A549 treated with RU486 at 1 μM for 4 hours (cell line): ENCODE measurements around the gene TRA2A. TPM values are rescaled to one million over a fixed set of nuclear protein-coding genes. Genes with fewer than 3 reads are reported as not detected.

Source experiments
- total RNA-seq: library from RNA; stranded (reverse); fragments of 200-300 nt; extraction: Qiagen RNA extraction; gene quantifications from 5 replicates; pipeline ENCODE4 v1.2.3, GENCODE V29; 2022; ENCODE audit warnings: low read depth

TRA2A gene
- total RNA-seq: 70.1 to 91.6 TPM (median 73.3 TPM) in 5 replicates

GRCh38 chr7:23531794-23532489 lies at the start of gene TRA2A:
Gene TRA2A, minus strand, starts transcription at chr7:23531981. Its CDS starts 157 bp downstream, at chr7:23531824.

GRCh38 chr7:23470330-23471105 lies 61.3 kb downstream of the TRA2A start, which contains the start of gene IGF2BP3:
Gene IGF2BP3, minus strand, starts transcription at chr7:23470491. Its CDS starts 381 bp downstream, at chr7:23470110.

Other genes starting within 250 kb of the TRA2A start
- 62.9 to 90.9 TPM (median 87.5 TPM) in 5 replicates for gene MALSU1, start 232.6 kb downstream of the TRA2A start, total RNA-seq
- gene IGF2BP3, start 61.5 kb downstream of the TRA2A start, total RNA-seq: 15.8 to 28.0 TPM (median 25.1 TPM) in 5 replicates
- 2.6 to 3.6 TPM (median 3.0 TPM) in 5 replicates for gene CCDC126, start 65.4 kb upstream of the TRA2A start, total RNA-seq
- gene FAM221A, start 148.2 kb upstream of the TRA2A start, total RNA-seq: 0.21 to 0.42 TPM (median 0.25 TPM) in 5 replicates
- gene STK31, start 178.2 kb upstream of the TRA2A start, total RNA-seq: 0.48 to 1.2 TPM (median 0.89 TPM) in 5 replicates